Activated T-cell treated with anti-CD3 and anti-CD28 coated beads, Interleukin-2, amount 50 U/mL, for 72 hours (primary cell): ENCODE results near the gene CCDC77. TPM values are rescaled to one million over a fixed set of nuclear protein-coding genes. Genes with fewer than 3 reads are reported as not detected.
"Not testable (repeated sequence)": the region's sequence is repeated elsewhere in the genome, so short reads cannot be mapped to it uniquely, and the experiment has no call there.

ENCODE experiments used
- ATAC-seq, 2 donors: fragments of 150-1000 bp; cut with Tn5 transposase; replicated peaks in 1 of 2; 2 replicates each; pipeline ENCODE4 v1.10.0; 2021; ENCODE audit warnings: moderate library complexity in 2 of 2, mild to moderate bottlenecking in 1 of 2
- DNase-seq, 2 donors: peaks; one replicate each; pipeline ENCODE4 v3.0.0; 2021 to 2022; ENCODE audit warnings: mixed read lengths in 1 of 2
- H3K27ac Mint-ChIP-seq: one replicate; pipeline ENCODE4 v1.8.0; 2022; ENCODE audit warnings: mild to moderate bottlenecking, moderate library complexity, mixed read lengths
- H3K27me3 Mint-ChIP-seq: one replicate; pipeline ENCODE4 v1.8.0; 2022; ENCODE audit warnings: low read depth, mixed read lengths
- H3K36me3 Mint-ChIP-seq, 2 donors: one replicate each; pipeline ENCODE4 v1.8.0; 2022; ENCODE audit warnings: mixed read lengths in 2 of 2, mild to moderate bottlenecking in 1 of 2; ENCODE audit not compliant: insufficient read depth in 2 of 2
- H3K4me1 Mint-ChIP-seq: one replicate; pipeline ENCODE4 v1.8.0; 2022; ENCODE audit warnings: low read depth, mixed read lengths
- H3K4me3 Mint-ChIP-seq, 2 donors: one replicate each; pipeline ENCODE4 v1.8.0; 2022; ENCODE audit warnings: mild to moderate bottlenecking in 2 of 2, mixed read lengths in 2 of 2, moderate library complexity in 2 of 2
- H3K9me3 Mint-ChIP-seq, 2 donors: one replicate each; pipeline ENCODE4 v1.8.0; 2022; ENCODE audit warnings: mixed read lengths in 2 of 2
- total RNA-seq, 2 donors: library from RNA; stranded (reverse); gene quantifications; one replicate each; pipeline ENCODE4 v1.2.3, GENCODE V29; 2022

CCDC77 gene
- total RNA-seq, 2 donors from 2014 or later: 11.2 to 18.9 TPM

- no peak for ATAC-seq
- H3K27ac Mint-ChIP-seq: no peak overlapping the region
- no peak overlapping the region for H3K4me3 Mint-ChIP-seq
- no peak for DNase-seq
- peaks cover 7 to 30% of the 10 kb centered on the region in 2 donors for H3K36me3 Mint-ChIP-seq
- no peaks in the 10 kb centered on the region for H3K27me3 Mint-ChIP-seq
- no peaks in the 10 kb centered on the region for H3K9me3 Mint-ChIP-seq
- H3K4me1 Mint-ChIP-seq: no peaks in the 10 kb centered on the region
These were observed 13.4 kb downstream of the CCDC77 start for GRCh38 chr12:414859-415258.

GRCh38 chr12:418432-418831 is 17.0 kb downstream of the CCDC77 start:
- DNase-seq: no peak
- no peaks in the 10 kb centered on the region for H3K9me3 Mint-ChIP-seq
- H3K4me3 Mint-ChIP-seq: no peak overlapping the region
- H3K27me3 Mint-ChIP-seq: no peaks in the 10 kb centered on the region
- H3K36me3 Mint-ChIP-seq: peaks cover 10 to 22% of the 10 kb centered on the region in 2 donors
- H3K4me1 Mint-ChIP-seq: no peaks in the 10 kb centered on the region
- no peak overlapping the region for H3K27ac Mint-ChIP-seq
- ATAC-seq: no peak

- DNase-seq (no peak), ATAC-seq (no peak)
- Mint-ChIP-seq H3K36me3 (peaks cover 4 to 15% of the 10 kb centered on the region in 2 donors), H3K9me3 (no peaks in the 10 kb centered on the region), H3K4me3 (no peak overlapping the region), H3K4me1 (no peaks in the 10 kb centered on the region), H3K27me3 (no peaks in the 10 kb centered on the region), H3K27ac (peak overlapping the region; percentile 41)
These were observed 21.1 kb downstream of the CCDC77 start for GRCh38 chr12:422526-422925.

- H3K4me3 Mint-ChIP-seq, DNase-seq, H3K27me3 Mint-ChIP-seq, H3K27ac Mint-ChIP-seq, H3K4me1 Mint-ChIP-seq, ATAC-seq, H3K9me3 Mint-ChIP-seq: not testable (repeated sequence)
- H3K36me3 Mint-ChIP-seq: peaks cover 8 to 14% of the 10 kb centered on the region in 2 donors
These were observed 34.3 kb downstream of the CCDC77 start for GRCh38 chr12:435737-436136.

GRCh38 chr12:442235-442884 is 40.9 kb downstream of the CCDC77 start:
- peaks cover 4 to 8% of the 10 kb centered on the region in 2 donors for H3K36me3 Mint-ChIP-seq
- no peak overlapping the region for H3K27ac Mint-ChIP-seq
- no peak overlapping the region for H3K4me3 Mint-ChIP-seq
- no peaks in the 10 kb centered on the region for H3K4me1 Mint-ChIP-seq
- DNase-seq (peak in 1 of 2 donors; percentile 45), ATAC-seq (peak in 1 of 2 donors; percentile 30)
- H3K9me3 Mint-ChIP-seq: no peaks in the 10 kb centered on the region
- no peaks in the 10 kb centered on the region for H3K27me3 Mint-ChIP-seq

GRCh38 chr12:447141-447540 is 45.7 kb downstream of the CCDC77 start:
- Mint-ChIP-seq H3K9me3 (no peaks in the 10 kb centered on the region), H3K4me1 (no peaks in the 10 kb centered on the region), H3K27ac (no peak overlapping the region), H3K4me3 (no peak overlapping the region), H3K36me3 (no peaks in the 10 kb centered on the region), H3K27me3 (peaks cover 6% of the 10 kb centered on the region)
- DNase-seq (no peak), ATAC-seq (no peak)

- DNase-seq (no peak), ATAC-seq (no peak)
- Mint-ChIP-seq H3K9me3 (no peaks in the 10 kb centered on the region), H3K27ac (no peak overlapping the region), H3K36me3 (no peaks in the 10 kb centered on the region), H3K4me1 (no peaks in the 10 kb centered on the region), H3K4me3 (no peak overlapping the region), H3K27me3 (peaks cover 6% of the 10 kb centered on the region)
These were observed 47.8 kb downstream of the CCDC77 start for GRCh38 chr12:449203-449602.

- Mint-ChIP-seq H3K36me3 (no peaks in the 10 kb centered on the region), H3K27ac (no peak overlapping the region), H3K4me1 (no peaks in the 10 kb centered on the region), H3K27me3 (peaks cover 16% of the 10 kb centered on the region), H3K9me3 (no peaks in the 10 kb centered on the region), H3K4me3 (no peak overlapping the region)
- DNase-seq (no peak), ATAC-seq (no peak)
These were observed 49.0 kb downstream of the CCDC77 start for GRCh38 chr12:450438-450837.

GRCh38 chr12:452667-453210 is 51.3 kb downstream of the CCDC77 start:
- Mint-ChIP-seq H3K9me3 (no peaks in the 10 kb centered on the region), H3K27me3 (peaks cover 36% of the 10 kb centered on the region), H3K4me3 (no peak overlapping the region), H3K36me3 (no peaks in the 10 kb centered on the region), H3K4me1 (peaks cover 6% of the 10 kb centered on the region), H3K27ac (no peak overlapping the region)
- peak; percentile 63 to 74 for ATAC-seq
- peak; percentile 89 to 92 for DNase-seq

- no peaks in the 10 kb centered on the region for H3K36me3 Mint-ChIP-seq
- H3K27me3 Mint-ChIP-seq: peaks cover 51% of the 10 kb centered on the region
- no peak for DNase-seq
- no peaks in the 10 kb centered on the region for H3K9me3 Mint-ChIP-seq
- no peak overlapping the region for H3K27ac Mint-ChIP-seq
- H3K4me1 Mint-ChIP-seq: peaks cover 15% of the 10 kb centered on the region
- no peak overlapping the region for H3K4me3 Mint-ChIP-seq
- ATAC-seq: no peak
These were observed 53.4 kb downstream of the CCDC77 start for GRCh38 chr12:454833-455232.

GRCh38 chr12:455821-456220 is 54.4 kb downstream of the CCDC77 start:
- ATAC-seq (no peak), DNase-seq (no peak)
- Mint-ChIP-seq H3K4me1 (peaks cover 16% of the 10 kb centered on the region), H3K27ac (no peak overlapping the region), H3K9me3 (no peaks in the 10 kb centered on the region), H3K36me3 (peaks cover 0 to under 1% of the 10 kb centered on the region in 2 donors), H3K4me3 (no peak overlapping the region), H3K27me3 (peaks cover 53% of the 10 kb centered on the region)

GRCh38 chr12:457676-458075 is 56.2 kb downstream of the CCDC77 start:
- peak overlapping the region in 1 of 2 donors; percentile 46 for H3K4me3 Mint-ChIP-seq
- H3K4me1 Mint-ChIP-seq: peaks cover 21% of the 10 kb centered on the region
- H3K9me3 Mint-ChIP-seq: no peaks in the 10 kb centered on the region
- ATAC-seq (peak; percentile 23 to 53), DNase-seq (peak; percentile 26 to 38)
- no peak overlapping the region for H3K27ac Mint-ChIP-seq
- peaks cover 65% of the 10 kb centered on the region for H3K27me3 Mint-ChIP-seq
- H3K36me3 Mint-ChIP-seq: peaks cover 0 to 3% of the 10 kb centered on the region in 2 donors

- Mint-ChIP-seq H3K27me3 (peaks cover 70% of the 10 kb centered on the region), H3K9me3 (no peaks in the 10 kb centered on the region), H3K36me3 (peaks cover 0 to 3% of the 10 kb centered on the region in 2 donors), H3K4me3 (peak overlapping the region; percentile 76), H3K4me1 (peaks cover 21% of the 10 kb centered on the region), H3K27ac (no peak overlapping the region)
- no peak for ATAC-seq
- DNase-seq: no peak
These were observed 57.6 kb downstream of the CCDC77 start for GRCh38 chr12:459050-459429.
